ENCODE data around the gene LEMD2.

The LEMD2 gene

GRCh38 chr6:33788694-33789549 lies at the start of gene LEMD2 (continued):
- no peak for TF ChIP-seq ZBTB6 (tag by site-specific recombination; IDR thresholded peaks at IDR 0.05)
- no peak; the same call in 1 of the 2 replicates for TF ChIP-seq ZNF148 (tag by site-specific recombination; IDR thresholded peaks at IDR 0.05; ENCODE audit: borderline replicate concordance)
- TF ChIP-seq ZNF518A (tag by site-specific recombination; conservative IDR thresholded peaks at IDR 0.05; ENCODE audit: low read depth), result peak; percentile 67; the same call in 1 of the 2 replicates
- TF ChIP-seq ZNF660 (tag by site-specific recombination; IDR thresholded peaks at IDR 0.05), result peak; percentile 83; the same call in 1 of the 2 replicates
- TF ChIP-seq ZNF529 (tag by site-specific recombination; IDR thresholded peaks at IDR 0.05; ENCODE audit: insufficient replicate concordance), result no peak
- no peak for TF ChIP-seq ZNF747 (tag by site-specific recombination; IDR thresholded peaks at IDR 0.05)
- TF ChIP-seq ZNF596 (tag by site-specific recombination; IDR thresholded peaks at IDR 0.05), result no peak
- 0 out of 2 replicates have a peak, but pooled peaks have one; percentile 86 for TF ChIP-seq KLF17 (tag by site-specific recombination; IDR thresholded peaks at IDR 0.05)
- peak; percentile 100 for TF ChIP-seq YY2 (tag by site-specific recombination; IDR thresholded peaks at IDR 0.05)
- no peak for TF ChIP-seq ZNF791 (tag by site-specific recombination; IDR thresholded peaks at IDR 0.05)
- TF ChIP-seq ZBTB20 (tag by site-specific recombination; IDR thresholded peaks at IDR 0.05), result peak; percentile 76; the same call in 1 of the 2 replicates
- no peak for TF ChIP-seq ZNF701 (tag by site-specific recombination; IDR thresholded peaks at IDR 0.05)
- TF ChIP-seq ZNF211 (tag by site-specific recombination; IDR thresholded peaks at IDR 0.05; ENCODE audit: low read depth), result no peak
- no peak for TF ChIP-seq ZNF23 (tag by site-specific recombination; IDR thresholded peaks at IDR 0.05; ENCODE audit: borderline replicate concordance)
- TF ChIP-seq ZNF843 (tag by site-specific recombination; IDR thresholded peaks at IDR 0.05), result peak; percentile 67; the same call in 1 of the 2 replicates
- TF ChIP-seq ZNF221 (tag by site-specific recombination; IDR thresholded peaks at IDR 0.05; ENCODE audit: borderline replicate concordance), result no peak
- TF ChIP-seq ZNF645 (tag by site-specific recombination; IDR thresholded peaks at IDR 0.05), result no peak
- no peak for TF ChIP-seq HOXA7 (CRISPR knock-in tag; IDR thresholded peaks at IDR 0.05; ENCODE audit: borderline replicate concordance)
- peak; percentile 26; the same call in 1 of the 2 replicates for TF ChIP-seq ZSCAN4 (tag by site-specific recombination; IDR thresholded peaks at IDR 0.05)
- no peak for TF ChIP-seq ZNF768 (tag by site-specific recombination; IDR thresholded peaks at IDR 0.05)
- TF ChIP-seq SP2 (tag by site-specific recombination; IDR thresholded peaks at IDR 0.05), result peak; percentile 71
- TF ChIP-seq ZNF610 (tag by site-specific recombination; IDR thresholded peaks at IDR 0.05; ENCODE audit: borderline replicate concordance), result peak; percentile 79; the same call in 1 of the 2 replicates
- no peak for TF ChIP-seq ZNF426 (tag by site-specific recombination; IDR thresholded peaks at IDR 0.05)
- TF ChIP-seq ZNF549 (tag by site-specific recombination; IDR thresholded peaks at IDR 0.05), result no peak
- no peak for TF ChIP-seq WT1 (tag by site-specific recombination; IDR thresholded peaks at IDR 0.05)
- TF ChIP-seq SALL2 (tag by site-specific recombination; IDR thresholded peaks at IDR 0.05; ENCODE audit: borderline replicate concordance), result 0 out of 2 replicates have a peak, but pooled peaks have one; percentile 28
- no peak for TF ChIP-seq PRDM1 (tag by site-specific recombination; IDR thresholded peaks at IDR 0.05)

All from HEK293 (cell line).